HG02678 (cell line): ENCODE measurements around the gene ENO1.
"Not testable (repeated sequence)": the region's sequence is repeated elsewhere in the genome, so short reads cannot be mapped to it uniquely, and the experiment has no call there.

Source experiments
- ATAC-seq: cut with Tn5 transposase; IDR thresholded peaks from one replicate; pipeline ENCODE4 v1.9.1; 2021; ENCODE audit warnings: mild to moderate bottlenecking, moderate library complexity; ENCODE audit not compliant: unreplicated experiment

The ENO1 gene

GRCh38 chr1:8848663-8849386 lies 29.7 kb downstream of the ENO1 start:
- peak; percentile 73 for ATAC-seq

- ATAC-seq, result no peak
Measured at GRCh38 chr1:8847990-8848389, 30.5 kb downstream of the ENO1 start.

- no peak for ATAC-seq
Measured at GRCh38 chr1:8846263-8846662, 32.2 kb downstream of the ENO1 start.

- no peak for ATAC-seq
Measured at GRCh38 chr1:8845104-8846097, 33.1 kb downstream of the ENO1 start.

- ATAC-seq, result no peak
Measured at GRCh38 chr1:8844501-8845006, 33.9 kb downstream of the ENO1 start.

- no peak for ATAC-seq
Measured at GRCh38 chr1:8841395-8841794, 37.1 kb downstream of the ENO1 start.

- no peak for ATAC-seq
Measured at GRCh38 chr1:8839990-8840389, 38.5 kb downstream of the ENO1 start.

- no peak for ATAC-seq
Measured at GRCh38 chr1:8835941-8836643, 42.4 kb downstream of the ENO1 start.

GRCh38 chr1:8831340-8831739 lies 47.1 kb downstream of the ENO1 start:
- no peak for ATAC-seq

GRCh38 chr1:8830732-8831131 lies 47.8 kb downstream of the ENO1 start:
- ATAC-seq, result not testable (repeated sequence)

- no peak for ATAC-seq
Measured at GRCh38 chr1:8825985-8826481, 52.5 kb downstream of the ENO1 start.

- ATAC-seq, result no peak
Measured at GRCh38 chr1:8823295-8823664, 55.2 kb downstream of the ENO1 start.

- no peak for ATAC-seq
Measured at GRCh38 chr1:8822373-8823294, 55.9 kb downstream of the ENO1 start.

GRCh38 chr1:8821084-8821483 lies 57.4 kb downstream of the ENO1 start:
- no peak for ATAC-seq

- not testable (repeated sequence) for ATAC-seq
Measured at GRCh38 chr1:8818789-8819188, 59.7 kb downstream of the ENO1 start.

GRCh38 chr1:8818325-8818775 lies 60.1 kb downstream of the ENO1 start:
- ATAC-seq, result no peak

- peak; percentile 95 for ATAC-seq
Measured at GRCh38 chr1:8817412-8818324, 60.8 kb downstream of the ENO1 start, which contains the start of gene RERE. RERE (minus strand) TSS chr1:8817640.

- no peak for ATAC-seq
Measured at GRCh38 chr1:8816831-8817411, 61.6 kb downstream of the ENO1 start.
